GM19397 (cell line): ENCODE results near the gene PTEN.

Source experiments
- ATAC-seq: cut with Tn5 transposase; IDR thresholded peaks from one replicate; pipeline ENCODE4 v1.9.1; 2021; ENCODE audit warnings: mild to moderate bottlenecking, moderate library complexity; ENCODE audit not compliant: unreplicated experiment

Gene PTEN

DNA sequence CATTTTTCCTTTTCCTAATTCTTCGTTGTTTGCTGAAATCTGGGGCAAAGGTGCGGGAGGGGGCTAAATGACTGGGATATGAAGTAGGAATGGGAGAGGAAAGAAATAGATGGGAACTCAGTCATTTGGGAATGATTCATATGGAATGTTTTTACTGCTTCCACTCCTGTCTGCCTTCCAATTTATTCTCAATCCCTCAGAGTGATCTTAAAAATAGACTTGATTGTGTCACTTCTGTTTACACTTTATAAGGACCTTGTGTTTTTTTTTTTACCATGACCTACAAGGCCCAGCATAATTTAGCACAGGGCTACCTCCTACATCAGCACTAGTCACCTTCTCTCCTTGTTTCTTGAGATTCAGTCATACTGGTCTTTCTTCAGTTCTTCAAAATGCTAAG lies 97.9 kb downstream of the PTEN start:
- no peak for ATAC-seq

- ATAC-seq, result no peak
These were observed 103.0 kb downstream of the PTEN start for GRCh38 chr10:87966459-87966858.

DNA sequence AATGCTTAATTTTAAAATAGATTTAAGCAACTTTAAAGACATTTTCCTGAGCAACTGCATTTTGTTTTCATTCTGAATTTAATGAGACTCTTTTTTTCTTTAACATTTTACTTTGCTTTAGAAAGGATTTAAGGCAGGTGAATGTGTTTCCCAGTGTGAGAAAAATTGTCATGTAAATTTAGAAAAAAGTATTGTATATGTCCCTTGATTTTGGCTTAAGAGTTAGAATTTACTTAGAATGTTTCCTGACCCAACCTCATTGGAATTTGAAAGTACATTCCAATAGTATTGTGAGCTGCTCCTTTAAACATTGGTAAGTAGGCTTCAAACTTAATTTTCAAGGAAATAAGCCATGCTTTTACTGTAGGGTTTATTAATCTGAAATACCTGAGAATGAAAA lies 110.2 kb downstream of the PTEN start:
- no peak for ATAC-seq

GRCh38 chr10:87974130-87974529 lies 110.7 kb downstream of the PTEN start:
- ATAC-seq, result no peak

DNA sequence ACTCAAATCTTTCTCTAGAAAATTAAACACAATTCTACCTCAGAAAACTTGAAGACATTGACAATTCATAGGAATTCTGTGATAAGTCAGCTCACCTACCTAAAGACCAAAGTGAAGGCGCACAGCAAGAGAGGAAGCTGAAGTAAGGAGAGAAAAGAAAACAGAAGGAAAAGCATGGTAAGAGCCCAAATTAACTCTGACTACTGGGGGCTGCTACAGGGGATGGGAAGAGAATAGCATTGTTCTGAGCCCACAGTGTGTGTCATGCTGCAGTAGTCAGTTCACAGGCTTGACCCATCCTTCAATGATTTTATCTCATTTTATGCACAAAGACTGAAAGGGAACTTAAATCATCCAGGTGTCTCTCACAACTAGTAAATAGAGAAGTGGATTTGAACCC lies 111.3 kb downstream of the PTEN start:
- no peak for ATAC-seq

DNA sequence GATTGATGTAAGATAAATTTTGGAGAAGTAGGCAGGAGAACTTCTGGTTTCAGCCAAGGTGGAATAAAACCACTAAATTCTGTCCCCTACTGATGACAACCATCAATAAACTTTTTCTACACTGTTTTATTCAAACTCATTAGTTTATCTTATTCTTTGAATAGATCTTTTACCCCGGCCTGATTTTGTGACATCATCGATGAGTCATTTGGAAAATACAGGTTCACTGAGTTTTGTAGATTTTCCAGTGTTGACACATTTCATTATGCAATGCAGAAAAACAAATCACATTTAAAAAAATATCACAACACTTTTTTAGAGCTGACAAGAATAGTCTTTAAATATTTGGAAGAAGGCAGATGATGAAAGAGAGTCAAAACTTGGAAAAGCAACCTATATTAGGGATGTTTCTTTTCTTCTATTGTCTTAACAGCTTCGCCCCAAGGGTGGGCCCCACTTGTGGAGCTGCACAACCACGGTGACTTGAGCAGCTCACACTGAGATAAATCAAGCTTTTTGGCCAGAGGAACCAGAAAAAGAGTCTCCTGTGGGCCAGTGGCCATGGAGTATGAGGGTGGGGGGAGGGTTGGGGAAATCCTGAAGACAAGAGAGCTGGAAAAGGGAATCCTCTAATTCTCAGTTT lies 112.8 kb downstream of the PTEN start:
- no peak for ATAC-seq

DNA sequence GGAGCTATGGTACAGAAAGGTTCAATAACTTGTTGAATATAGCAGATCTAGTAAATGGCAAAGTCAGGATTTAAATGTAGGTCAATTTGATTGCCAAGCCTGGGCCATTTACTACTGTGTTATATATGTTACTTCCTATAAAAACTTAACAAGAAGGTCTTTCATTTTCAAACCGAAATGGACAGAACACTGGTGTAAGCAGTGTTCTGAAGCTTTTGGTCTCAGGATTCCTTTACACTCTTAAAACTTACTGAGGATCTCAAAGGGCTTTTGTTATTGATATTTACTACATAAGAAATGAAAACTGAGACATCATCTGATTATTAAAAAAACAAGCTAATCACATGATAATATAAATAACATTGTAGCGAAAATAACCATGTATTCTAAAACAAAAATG lies 114.7 kb downstream of the PTEN start:
- no peak for ATAC-seq

- no peak for ATAC-seq
These were observed 116.4 kb downstream of the PTEN start for GRCh38 chr10:87979847-87980246.

DNA sequence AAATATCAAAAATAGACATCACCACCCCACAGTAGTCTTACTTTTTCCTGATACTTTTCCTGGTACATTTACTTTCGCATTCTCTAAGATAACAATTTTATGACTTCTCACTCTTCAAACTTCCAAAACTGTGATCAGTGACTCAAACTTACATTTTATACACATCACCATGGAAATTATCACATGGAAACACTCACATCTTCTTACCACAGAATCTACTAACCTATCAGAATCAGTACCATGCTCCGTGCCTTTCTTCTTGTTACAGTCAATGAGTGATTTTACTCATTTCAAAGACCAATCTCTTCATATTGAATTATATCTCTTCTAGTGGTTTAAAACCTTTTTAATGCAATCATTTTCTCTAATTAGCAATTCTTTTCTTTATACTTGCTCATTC lies 120.3 kb downstream of the PTEN start:
- no peak for ATAC-seq

DNA sequence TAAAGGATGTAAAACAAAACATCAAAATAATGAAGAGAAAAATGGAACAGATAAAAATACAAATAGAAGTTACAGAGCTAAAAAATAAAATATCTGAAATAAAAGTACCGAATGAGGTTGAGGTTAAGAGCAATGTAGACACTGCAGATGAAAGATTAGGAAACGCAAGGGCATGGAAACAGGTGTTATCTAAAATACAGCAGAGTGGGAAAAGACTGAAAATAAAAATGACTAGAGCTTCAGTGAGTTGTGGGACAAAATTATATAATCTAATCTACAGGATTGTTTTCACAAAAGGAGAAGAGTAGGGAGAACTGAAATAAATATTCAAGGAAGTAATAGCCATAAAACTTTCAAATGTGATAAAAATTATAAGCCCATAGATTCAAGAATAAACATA lies 123.8 kb downstream of the PTEN start:
- no peak for ATAC-seq

- no peak for ATAC-seq
These were observed 128.5 kb downstream of the PTEN start for GRCh38 chr10:87991946-87992345.

DNA sequence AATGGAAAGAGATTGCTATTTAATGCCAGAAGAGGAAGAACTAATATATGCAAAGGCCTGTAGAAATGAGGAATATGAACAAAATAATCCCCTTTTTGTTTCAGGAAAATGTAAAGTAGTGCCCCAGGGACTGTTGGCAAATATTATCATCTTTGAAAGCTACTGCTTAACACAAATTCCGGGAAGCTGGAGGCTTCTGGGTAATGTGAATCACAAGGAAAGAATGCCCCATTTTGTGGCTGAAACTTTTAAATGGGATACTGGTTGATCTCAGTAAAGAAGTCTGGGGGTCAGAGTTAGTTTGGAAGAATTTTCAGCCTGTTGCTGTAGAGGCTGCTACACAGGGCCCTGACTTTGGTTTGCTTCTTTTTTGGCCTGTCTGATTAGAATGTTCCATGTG lies 141.0 kb downstream of the PTEN start:
- no peak for ATAC-seq

GRCh38 chr10:88006261-88006660 lies 142.8 kb downstream of the PTEN start:
- no peak for ATAC-seq

- ATAC-seq, result no peak
These were observed 145.5 kb downstream of the PTEN start for GRCh38 chr10:88008866-88009470.

DNA sequence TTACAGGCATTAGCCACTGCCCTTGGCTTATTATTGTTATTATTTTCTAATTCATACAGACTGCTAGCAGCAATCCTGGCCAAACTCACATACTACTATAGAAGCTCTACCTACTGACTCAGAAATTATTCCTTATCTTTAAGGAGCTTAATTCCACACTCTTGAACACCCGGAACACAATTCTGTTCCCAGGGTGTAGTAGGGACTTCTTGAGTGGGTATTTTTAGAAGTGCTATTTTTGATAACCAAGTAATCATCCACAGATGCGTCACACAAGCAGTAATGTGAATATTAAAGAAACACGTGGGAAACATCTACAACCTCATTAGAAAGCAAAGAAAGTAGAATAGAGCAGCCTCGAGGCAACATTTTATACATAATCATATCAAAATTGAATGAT lies 149.2 kb downstream of the PTEN start:
- no peak for ATAC-seq

GRCh38 chr10:88017781-88018180 lies 154.4 kb downstream of the PTEN start:
- no peak for ATAC-seq

DNA sequence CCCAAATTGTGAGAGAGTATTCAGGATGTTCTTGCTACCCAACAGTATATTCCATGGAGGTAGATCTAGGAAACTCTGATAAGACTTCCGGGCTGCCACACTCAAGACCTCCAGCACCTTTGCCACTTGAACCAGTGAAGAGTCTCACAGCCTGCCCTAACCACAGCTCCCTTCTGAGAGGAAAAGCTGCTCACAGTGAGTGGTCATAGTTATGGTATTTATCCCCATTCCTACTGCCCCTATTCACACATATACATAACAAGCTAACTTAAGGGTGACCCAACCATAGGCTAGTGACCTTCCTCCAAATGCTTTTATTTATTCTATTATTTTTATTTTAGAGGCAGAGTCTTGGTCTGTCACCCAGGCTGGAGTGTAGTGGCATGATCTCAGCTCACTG lies 156.3 kb downstream of the PTEN start:
- no peak for ATAC-seq
